ENCODE measurements around the gene GLRX2. TPM values are rescaled to one million over a fixed set of nuclear protein-coding genes. Genes with fewer than 3 reads are reported as not detected.

The GLRX2 gene
- total RNA-seq, 1 donor from 2014 or later = 1.9 TPM

GRCh38 chr1:193060406-193060805 is 44.8 kb downstream of the GLRX2 start:
- Histone ChIP-seq H3K27ac (peak overlapping the region; percentile 96), H3K36me3 (no peaks in the 10 kb centered on the region), H3K79me2 (ENCODE audit: low read depth) (peaks cover 92% of the 10 kb centered on the region), H3K4me3 (peak overlapping the region; percentile 78), H3K4me1 (peaks cover 10% of the 10 kb centered on the region), H3K9me3 (ENCODE audit: low read depth) (no peaks in the 10 kb centered on the region), H3K9ac (peak overlapping the region; percentile 86), H3F3A (ENCODE audit: low read depth) (peaks cover 13% of the 10 kb centered on the region), H3K27me3 (no peaks in the 10 kb centered on the region), H4K20me1 (ENCODE audit: low read depth) (peaks cover 49% of the 10 kb centered on the region), H3K4me2 (peak overlapping the region; percentile 98), H2AFZ (replicated peaks) (peak overlapping the region; percentile 38)
- Mint-ChIP-seq H3K4me1 (peaks cover 23% of the 10 kb centered on the region), H3K36me3 (peaks cover 17% of the 10 kb centered on the region), H3K9me3 (peaks cover 8% of the 10 kb centered on the region), H3K27me3 (ENCODE audit: insufficient read depth, low read depth) (peaks cover 6% of the 10 kb centered on the region), H3K27ac (peak overlapping the region; percentile 31), H3K4me3 (peak overlapping the region; percentile 99)
- DNase-seq (ENCODE audit: low spot score) = no peak
- TF ChIP-seq EZH2 (IDR thresholded peaks at IDR 0.05) = no peak
- TF ChIP-seq, protein P1, sequence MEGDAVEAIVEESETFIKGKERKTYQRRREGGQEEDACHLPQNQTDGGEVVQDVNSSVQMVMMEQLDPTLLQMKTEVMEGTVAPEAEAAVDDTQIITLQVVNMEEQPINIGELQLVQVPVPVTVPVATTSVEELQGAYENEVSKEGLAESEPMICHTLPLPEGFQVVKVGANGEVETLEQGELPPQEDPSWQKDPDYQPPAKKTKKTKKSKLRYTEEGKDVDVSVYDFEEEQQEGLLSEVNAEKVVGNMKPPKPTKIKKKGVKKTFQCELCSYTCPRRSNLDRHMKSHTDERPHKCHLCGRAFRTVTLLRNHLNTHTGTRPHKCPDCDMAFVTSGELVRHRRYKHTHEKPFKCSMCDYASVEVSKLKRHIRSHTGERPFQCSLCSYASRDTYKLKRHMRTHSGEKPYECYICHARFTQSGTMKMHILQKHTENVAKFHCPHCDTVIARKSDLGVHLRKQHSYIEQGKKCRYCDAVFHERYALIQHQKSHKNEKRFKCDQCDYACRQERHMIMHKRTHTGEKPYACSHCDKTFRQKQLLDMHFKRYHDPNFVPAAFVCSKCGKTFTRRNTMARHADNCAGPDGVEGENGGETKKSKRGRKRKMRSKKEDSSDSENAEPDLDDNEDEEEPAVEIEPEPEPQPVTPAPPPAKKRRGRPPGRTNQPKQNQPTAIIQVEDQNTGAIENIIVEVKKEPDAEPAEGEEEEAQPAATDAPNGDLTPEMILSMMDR (IDR thresholded peaks at IDR 0.05) = no peak
- no peak for TF ChIP-seq EZH2phosphoT487 (IDR thresholded peaks at IDR 0.05)

DNA sequence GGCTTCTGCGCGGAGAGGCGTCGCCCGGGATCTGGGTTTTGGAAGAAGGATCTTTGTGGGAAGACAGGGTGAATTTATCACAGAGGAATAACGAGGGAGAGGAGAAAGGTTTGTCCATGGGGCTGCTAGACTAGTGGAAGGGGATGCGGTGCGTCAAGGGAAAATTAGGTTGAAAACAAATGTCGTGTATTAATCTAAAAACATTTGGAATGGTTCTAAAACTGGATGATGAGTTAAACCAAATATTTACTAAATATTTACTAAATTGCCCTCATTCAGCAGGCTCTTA is 45.2 kb downstream of the GLRX2 start:
- peaks cover 8% of the 10 kb centered on the region for H3K9me3 Mint-ChIP-seq
- H3K27me3 ChIP-seq = no peaks in the 10 kb centered on the region
- peaks cover 45% of the 10 kb centered on the region for H4K20me1 ChIP-seq (ENCODE audit: low read depth)
- peak overlapping the region; percentile 98 for H3K4me2 ChIP-seq
- H3K36me3 Mint-ChIP-seq = peaks cover 17% of the 10 kb centered on the region
- H3K79me2 ChIP-seq (ENCODE audit: low read depth) = peaks cover 92% of the 10 kb centered on the region
- H3K27ac ChIP-seq = peak overlapping the region; percentile 96
- peak overlapping the region; percentile 38 for H2AFZ ChIP-seq (replicated peaks)
- peaks cover 10% of the 10 kb centered on the region for H3K4me1 ChIP-seq
- H3K9me3 ChIP-seq (ENCODE audit: low read depth) = no peaks in the 10 kb centered on the region
- H3K27me3 Mint-ChIP-seq (ENCODE audit: insufficient read depth, low read depth) = peaks cover 6% of the 10 kb centered on the region
- H3K9ac ChIP-seq = peak overlapping the region; percentile 86
- peaks cover 13% of the 10 kb centered on the region for H3F3A ChIP-seq (ENCODE audit: low read depth)
- H3K36me3 ChIP-seq = no peaks in the 10 kb centered on the region
- peak overlapping the region; percentile 99 for H3K4me3 Mint-ChIP-seq
- TF ChIP-seq EZH2phosphoT487 (IDR thresholded peaks at IDR 0.05) = no peak
- no peak for TF ChIP-seq EZH2 (IDR thresholded peaks at IDR 0.05)
- TF ChIP-seq, protein P1 (IDR thresholded peaks at IDR 0.05) = no peak
- DNase-seq (ENCODE audit: low spot score) = no peak
- H3K4me1 Mint-ChIP-seq = peaks cover 23% of the 10 kb centered on the region
- peak overlapping the region; percentile 99 for H3K27ac Mint-ChIP-seq
- H3K4me3 ChIP-seq = peak overlapping the region; percentile 78

DNA sequence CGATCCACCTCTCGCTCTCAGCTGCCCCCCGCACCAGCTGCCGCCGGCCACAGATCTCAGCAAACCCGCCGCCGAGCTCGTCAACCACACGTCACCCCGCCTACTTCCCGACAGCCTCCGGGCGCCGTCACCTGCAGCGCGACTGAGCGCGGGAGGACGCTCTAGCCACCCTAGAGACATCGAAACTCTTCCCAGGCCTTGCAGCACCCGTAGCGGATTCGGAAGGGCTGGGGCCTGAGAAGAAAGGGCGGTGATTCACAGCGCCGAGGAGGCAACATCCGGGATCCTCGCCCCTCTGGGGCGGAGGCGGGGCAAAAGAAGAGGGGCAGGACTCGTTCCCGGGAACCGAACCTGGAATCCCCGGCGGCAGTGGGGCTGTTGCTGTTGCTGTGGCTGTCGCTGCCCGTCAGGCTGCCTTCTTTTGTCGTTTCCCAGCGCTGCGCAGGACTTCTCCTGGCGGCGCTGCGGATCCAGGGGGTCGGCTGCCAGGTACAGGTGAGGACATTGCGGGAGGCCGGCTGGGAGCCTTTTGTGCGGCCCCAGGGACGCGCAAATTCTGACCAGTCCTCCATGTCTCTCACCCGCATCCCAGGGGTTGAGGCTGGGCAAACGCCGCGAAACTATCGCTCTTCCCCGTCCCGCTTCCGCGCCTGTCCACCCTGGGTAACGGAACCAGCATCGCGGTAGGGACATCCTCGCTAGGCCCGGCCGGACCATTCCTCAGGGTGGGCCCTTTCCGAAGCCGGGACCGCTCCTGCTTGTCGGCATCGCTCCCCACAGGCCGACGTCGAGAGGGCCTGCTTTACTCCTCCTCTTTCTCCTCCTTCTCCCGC is 45.7 kb downstream of the GLRX2 start, which contains the start of the genes RO60 and UCHL5:
RO60 (plus strand) TSS at position 331 of the 833 bp plus-strand sequence. CDS start 9,443 bp downstream, outside the sequence.
UCHL5 (minus strand) TSS at position 79 of the 833 bp plus-strand sequence. CDS start 100 bp downstream, outside the sequence.
- Histone ChIP-seq H4K20me1 (ENCODE audit: low read depth) (peaks cover 44% of the 10 kb centered on the region), H3K9me3 (ENCODE audit: low read depth) (no peaks in the 10 kb centered on the region), H3K4me3 (peak within 1 kb of the TSS; percentile 78), H3K27ac (peak within 1 kb of the TSS; percentile 96), H2AFZ (replicated peaks) (peak within 1 kb of the TSS; percentile 64), H3K9ac (peak within 1 kb of the TSS; percentile 86), H3K4me1 (peaks cover 10% of the 10 kb centered on the region), H3F3A (ENCODE audit: low read depth) (peaks cover 13% of the 10 kb centered on the region), H3K4me2 (peak within 1 kb of the TSS; percentile 98), H3K27me3 (no peaks in the 10 kb centered on the region), H3K36me3 (no peaks in the 10 kb centered on the region), H3K79me2 (ENCODE audit: low read depth) (peaks cover 92% of the 10 kb centered on the region)
- TF ChIP-seq EZH2 (IDR thresholded peaks at IDR 0.05) (peak; percentile 26), EZH2phosphoT487 (IDR thresholded peaks at IDR 0.05) (peak; percentile 26)
- TF ChIP-seq, protein P1 (IDR thresholded peaks at IDR 0.05) = no peak
- peaks cover 6% of the 10 kb centered on the region for H3K27me3 Mint-ChIP-seq (ENCODE audit: insufficient read depth, low read depth)
- H3K9me3 Mint-ChIP-seq = peaks cover 8% of the 10 kb centered on the region
- H3K27ac Mint-ChIP-seq = peak within 1 kb of the TSS; percentile 99
- H3K36me3 Mint-ChIP-seq = peaks cover 18% of the 10 kb centered on the region
- peaks cover 23% of the 10 kb centered on the region for H3K4me1 Mint-ChIP-seq
- DNase-seq (ENCODE audit: low spot score) = peak; percentile 97
- peak within 1 kb of the TSS; percentile 99 for H3K4me3 Mint-ChIP-seq
